B cell (primary cell): ENCODE measurements around the gene OXSR1.

ENCODE experiments used
- EZH2 ChIP-seq: IDR thresholded peaks from 2 replicates; pipeline ENCODE4 v1.6.1; 2012; ENCODE audit warnings: borderline replicate concordance, low read depth, mild to moderate bottlenecking, moderate library complexity, low read length; ENCODE audit not compliant: insufficient read depth, poor library complexity, severe bottlenecking
- TF ChIP-seq, protein P1 (sequence below): fragments of 200-600 bp; IDR thresholded peaks from one replicate; pipeline ENCODE4 v1.8.0; 2022; ENCODE audit warnings: antibody characterized with exemption, mild to moderate bottlenecking

GRCh38 chr3:38152609-38153008 is 12.7 kb upstream of the OXSR1 start:
- TF ChIP-seq, protein P1, sequence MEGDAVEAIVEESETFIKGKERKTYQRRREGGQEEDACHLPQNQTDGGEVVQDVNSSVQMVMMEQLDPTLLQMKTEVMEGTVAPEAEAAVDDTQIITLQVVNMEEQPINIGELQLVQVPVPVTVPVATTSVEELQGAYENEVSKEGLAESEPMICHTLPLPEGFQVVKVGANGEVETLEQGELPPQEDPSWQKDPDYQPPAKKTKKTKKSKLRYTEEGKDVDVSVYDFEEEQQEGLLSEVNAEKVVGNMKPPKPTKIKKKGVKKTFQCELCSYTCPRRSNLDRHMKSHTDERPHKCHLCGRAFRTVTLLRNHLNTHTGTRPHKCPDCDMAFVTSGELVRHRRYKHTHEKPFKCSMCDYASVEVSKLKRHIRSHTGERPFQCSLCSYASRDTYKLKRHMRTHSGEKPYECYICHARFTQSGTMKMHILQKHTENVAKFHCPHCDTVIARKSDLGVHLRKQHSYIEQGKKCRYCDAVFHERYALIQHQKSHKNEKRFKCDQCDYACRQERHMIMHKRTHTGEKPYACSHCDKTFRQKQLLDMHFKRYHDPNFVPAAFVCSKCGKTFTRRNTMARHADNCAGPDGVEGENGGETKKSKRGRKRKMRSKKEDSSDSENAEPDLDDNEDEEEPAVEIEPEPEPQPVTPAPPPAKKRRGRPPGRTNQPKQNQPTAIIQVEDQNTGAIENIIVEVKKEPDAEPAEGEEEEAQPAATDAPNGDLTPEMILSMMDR: no peak
- TF ChIP-seq EZH2: no peak
